DMS153 treated with DMSO at 0.1 percent for 48 hours (cell line): ENCODE data around the gene GNAT1.
A peak's percentile ranks its signal among the peaks of the same experiment; 100 is the strongest.
"Not testable (repeated sequence)": the region's sequence is repeated elsewhere in the genome, so short reads cannot be mapped to it uniquely, and the experiment has no call there.

ENCODE experiments used
- DNase-seq: peaks from one replicate; lab custom pipeline; 2025; ENCODE audit not compliant: unreplicated experiment; lab: John Stamatoyannopoulos, UW

The GNAT1 gene

GRCh38 chr3:50237754-50238548 lies 46.5 kb downstream of the GNAT1 start:
- DNase-seq = peak; percentile 23

GRCh38 chr3:50238549-50239026 lies 47.2 kb downstream of the GNAT1 start:
- no peak for DNase-seq

GRCh38 chr3:50239649-50240048 lies 48.2 kb downstream of the GNAT1 start:
- DNase-seq = no peak

- DNase-seq = no peak
Observed at GRCh38 chr3:50241163-50241562, 49.8 kb downstream of the GNAT1 start.

GRCh38 chr3:50241713-50242380 lies 50.4 kb downstream of the GNAT1 start:
- no peak for DNase-seq

GRCh38 chr3:50242381-50242770 lies 51.0 kb downstream of the GNAT1 start:
- no peak for DNase-seq

GRCh38 chr3:50242851-50243542 lies 51.6 kb downstream of the GNAT1 start:
- no peak for DNase-seq

GRCh38 chr3:50243543-50243895 lies 52.1 kb downstream of the GNAT1 start:
- no peak for DNase-seq

GRCh38 chr3:50244813-50245212 lies 53.4 kb downstream of the GNAT1 start:
- not testable (repeated sequence) for DNase-seq

GRCh38 chr3:50245251-50245745 lies 53.9 kb downstream of the GNAT1 start:
- no peak for DNase-seq

GRCh38 chr3:50245831-50246516 lies 54.6 kb downstream of the GNAT1 start:
- DNase-seq = peak; percentile 24

GRCh38 chr3:50246517-50246954 lies 55.1 kb downstream of the GNAT1 start:
- DNase-seq = no peak
